GM18519 (cell line): ENCODE data around the gene TBXA2R.
"Not testable (repeated sequence)": the region's sequence is repeated elsewhere in the genome, so short reads cannot be mapped to it uniquely, and the experiment has no call there.

ENCODE experiments used
- ATAC-seq: cut with Tn5 transposase; IDR thresholded peaks from one replicate; pipeline ENCODE4 v1.9.1; 2021; ENCODE audit warnings: mild to moderate bottlenecking, moderate library complexity; ENCODE audit not compliant: unreplicated experiment, low FRiP score

TBXA2R gene

DNA sequence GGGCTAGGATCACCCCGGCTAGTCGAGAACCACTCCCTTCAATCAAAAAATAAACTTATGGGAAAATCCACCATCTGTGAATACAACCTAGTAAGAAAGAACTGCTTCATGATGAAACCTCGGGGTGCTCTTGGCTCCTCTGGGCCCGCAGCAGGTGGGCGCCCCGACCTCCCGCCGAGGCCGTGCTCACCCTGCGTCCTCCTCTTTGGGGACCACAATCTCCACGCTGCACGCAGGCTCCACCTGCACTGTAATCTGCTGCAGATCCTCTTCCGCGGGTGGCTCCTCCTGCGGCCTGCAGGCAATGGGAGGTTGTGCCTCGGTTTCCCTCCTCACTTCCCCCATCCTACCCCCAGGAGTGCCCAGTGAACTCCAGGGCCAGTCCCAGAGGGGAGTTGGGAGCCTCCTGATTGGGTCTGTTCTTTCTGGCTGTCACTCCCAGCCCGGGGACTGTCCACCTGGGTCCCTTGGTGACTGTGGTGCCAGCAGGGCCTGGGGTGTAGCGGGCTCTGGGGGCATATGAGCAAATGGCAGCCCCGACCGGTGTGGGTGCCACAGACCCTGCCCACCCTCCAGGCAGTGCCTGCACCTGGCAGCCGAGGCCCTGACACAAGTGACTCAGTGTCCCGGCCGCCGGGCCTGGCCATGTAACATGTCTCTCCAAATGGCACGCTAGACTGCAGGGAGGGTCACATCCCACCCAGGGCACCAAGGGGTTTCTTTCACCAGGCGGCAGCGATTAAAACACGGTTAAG, 35.0 kb upstream of the TBXA2R start:
- ATAC-seq = no peak

DNA sequence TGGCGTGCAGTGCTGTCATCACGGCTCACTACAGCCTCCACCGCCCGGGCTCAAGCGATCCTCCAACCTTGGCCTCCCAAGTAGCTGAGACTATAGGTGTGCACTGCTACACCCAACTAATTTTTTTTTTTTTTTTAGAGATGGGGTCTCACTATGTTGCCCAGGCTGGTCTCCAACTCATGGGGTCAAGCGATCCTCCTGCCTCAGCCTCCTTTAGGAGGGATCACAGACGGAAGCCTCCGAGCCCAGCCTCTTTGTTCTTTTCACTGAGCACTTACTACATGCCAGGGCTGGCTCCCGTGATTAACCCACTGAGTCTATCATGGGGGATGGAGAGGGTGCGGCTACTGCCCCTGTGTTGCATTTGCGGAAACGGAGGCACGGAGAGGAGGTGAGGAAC, 32.8 kb upstream of the TBXA2R start:
- ATAC-seq = no peak

DNA sequence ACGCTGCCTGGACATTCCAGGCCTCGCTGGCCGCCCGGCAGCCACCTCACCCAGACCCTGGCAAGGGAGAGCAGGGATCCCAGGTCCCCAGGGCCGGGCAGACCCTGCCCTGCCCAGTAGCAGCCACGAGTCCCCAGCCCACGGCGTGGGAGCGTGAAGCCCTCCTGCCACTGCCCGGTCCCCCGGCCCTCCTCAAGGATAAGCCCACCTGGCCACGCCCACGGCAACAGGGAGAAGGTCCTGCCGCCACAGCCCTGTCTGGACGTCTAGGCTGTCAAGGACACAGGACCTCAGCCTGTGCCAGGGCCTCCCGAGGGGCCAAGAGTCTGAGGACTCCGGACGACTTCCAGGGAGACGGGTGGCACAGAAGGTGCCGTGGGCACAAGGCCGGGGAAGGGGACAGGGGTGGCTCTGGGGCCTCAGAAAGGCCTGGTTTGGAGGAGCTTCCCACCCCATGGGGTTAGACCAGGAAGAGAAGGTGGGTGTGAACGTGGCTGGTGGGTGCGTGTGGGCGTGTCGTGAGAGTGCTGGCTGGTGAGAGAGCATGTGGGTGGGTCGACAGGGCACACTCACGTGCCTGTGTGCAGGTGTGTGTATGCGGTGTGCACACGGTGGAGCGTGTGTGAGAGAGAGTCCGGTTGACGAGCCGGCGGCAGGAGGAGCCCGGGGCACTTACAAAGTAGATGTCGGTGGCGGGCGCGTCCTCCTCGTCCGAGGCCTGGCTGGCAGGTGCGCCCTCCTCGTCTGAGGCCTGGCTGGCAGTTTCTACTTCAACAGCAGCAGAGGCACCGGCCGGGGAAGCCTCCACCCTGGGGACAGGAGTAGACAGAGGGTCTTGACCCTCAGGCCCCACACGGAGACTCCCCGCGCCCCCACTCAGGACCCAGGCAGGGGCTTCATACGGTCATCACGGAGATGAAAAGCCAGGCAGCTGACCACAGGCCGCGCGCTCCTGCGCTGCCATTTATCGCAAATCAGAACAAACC, 31.8 kb upstream of the TBXA2R start:
- no peak for ATAC-seq

DNA sequence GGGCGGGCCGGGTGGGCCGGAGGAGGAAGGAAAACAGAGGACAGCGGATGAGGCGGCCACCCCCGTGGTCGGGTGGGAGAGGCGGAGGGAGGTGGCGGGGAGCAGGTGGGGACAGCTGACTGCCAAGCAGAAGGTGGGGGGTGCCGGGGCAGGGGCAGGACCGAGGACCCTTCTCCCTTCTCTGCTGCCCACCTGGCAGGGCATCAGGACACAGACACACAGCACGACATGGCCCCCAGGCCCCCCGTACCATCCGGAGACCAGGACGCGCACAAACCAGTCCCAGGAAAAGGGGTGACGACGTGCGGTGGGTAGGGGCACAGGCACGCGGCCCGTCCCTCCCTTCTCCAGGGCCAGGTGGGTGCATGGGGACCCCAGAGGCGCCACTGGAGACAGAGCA, 30.9 kb upstream of the TBXA2R start:
- no peak for ATAC-seq

DNA sequence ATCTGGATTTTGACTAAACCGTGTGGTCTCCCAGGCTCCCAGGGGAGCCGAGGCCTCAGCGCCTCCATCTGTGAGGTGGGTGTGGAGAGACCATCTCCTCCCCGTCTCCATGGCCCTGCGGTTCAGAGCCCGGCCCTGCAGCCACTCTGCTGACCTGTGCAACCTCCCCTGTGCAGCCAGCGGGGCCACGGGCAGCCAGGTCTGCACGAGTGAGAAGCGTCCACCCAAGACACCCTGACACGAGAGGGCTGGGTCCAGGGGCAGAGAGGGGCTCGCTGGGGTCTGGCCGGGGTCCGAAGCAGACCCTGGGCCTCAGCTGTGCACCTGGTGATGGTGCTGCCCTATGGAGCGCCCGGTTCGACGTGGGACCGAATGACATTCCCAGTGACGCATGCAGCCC, 30.3 kb upstream of the TBXA2R start:
- ATAC-seq = no peak

DNA sequence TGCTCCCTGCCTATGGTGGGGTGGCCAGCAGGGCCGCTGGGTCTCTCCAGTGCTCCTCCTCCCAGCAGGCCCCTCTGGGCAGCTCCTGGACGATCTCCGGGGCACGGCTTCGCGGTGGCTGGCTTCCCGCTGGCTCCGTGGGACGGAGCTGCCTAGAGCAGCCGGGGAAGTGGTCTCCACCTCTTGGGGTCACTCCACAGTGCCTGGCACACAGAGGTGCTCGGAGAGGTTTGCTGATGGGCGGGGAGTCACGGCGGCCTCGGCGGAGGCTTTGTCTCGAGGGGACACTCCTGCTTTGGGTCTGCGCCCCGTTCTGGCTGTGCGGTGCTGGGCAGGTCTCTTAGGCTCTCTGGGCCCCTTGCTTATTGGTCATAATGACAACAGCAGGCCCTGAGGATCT, 29.8 kb upstream of the TBXA2R start:
- no peak for ATAC-seq

DNA sequence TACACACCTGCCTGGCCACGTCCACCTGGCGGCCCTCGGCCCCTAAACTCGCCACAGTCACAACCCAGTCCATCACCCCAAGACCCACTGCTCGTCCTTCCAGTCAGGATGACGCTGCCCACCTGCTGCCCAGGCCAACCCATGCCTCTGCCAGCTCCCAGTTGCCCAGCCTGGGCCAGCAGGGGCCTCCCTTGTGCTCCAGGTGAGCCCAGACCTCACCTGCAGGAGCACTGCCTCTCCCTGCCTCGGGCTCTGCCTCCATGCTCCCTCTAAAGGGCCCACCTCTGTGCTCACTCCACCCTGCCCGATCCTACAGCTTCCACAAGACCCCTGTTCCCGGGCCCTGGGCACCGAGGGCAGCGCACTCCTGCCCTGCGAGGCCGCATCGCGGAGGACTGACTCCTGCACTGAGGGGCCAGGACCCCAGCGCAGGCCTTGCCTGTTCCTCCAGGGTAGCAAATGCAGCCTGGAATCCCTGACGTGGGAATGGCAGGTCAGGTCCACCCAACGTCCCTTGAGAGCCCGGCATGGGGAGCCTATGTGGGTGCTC, 27.9 kb upstream of the TBXA2R start:
- ATAC-seq = no peak

DNA sequence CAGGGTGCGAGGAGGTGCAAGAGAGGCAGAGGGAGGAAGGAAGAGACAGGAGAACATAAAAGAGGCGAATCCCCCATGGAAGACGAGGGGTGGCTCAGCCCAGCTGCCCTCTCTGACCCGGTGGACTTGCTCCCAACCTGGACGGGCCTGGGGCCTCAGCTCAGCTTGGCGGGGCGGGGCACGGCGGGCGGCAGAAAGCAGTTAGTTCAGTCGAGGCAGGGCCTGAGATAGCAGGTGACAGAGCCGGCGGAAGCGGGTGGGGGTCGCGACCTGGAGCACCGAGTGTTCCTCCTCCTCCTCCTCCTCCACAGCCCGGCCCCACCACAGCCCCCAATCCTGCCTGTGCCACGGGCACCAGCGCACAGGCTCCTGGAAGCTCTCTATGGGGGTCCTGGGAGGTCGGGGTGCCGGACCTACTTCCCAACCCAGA, 26.9 kb upstream of the TBXA2R start:
- ATAC-seq = no peak

DNA sequence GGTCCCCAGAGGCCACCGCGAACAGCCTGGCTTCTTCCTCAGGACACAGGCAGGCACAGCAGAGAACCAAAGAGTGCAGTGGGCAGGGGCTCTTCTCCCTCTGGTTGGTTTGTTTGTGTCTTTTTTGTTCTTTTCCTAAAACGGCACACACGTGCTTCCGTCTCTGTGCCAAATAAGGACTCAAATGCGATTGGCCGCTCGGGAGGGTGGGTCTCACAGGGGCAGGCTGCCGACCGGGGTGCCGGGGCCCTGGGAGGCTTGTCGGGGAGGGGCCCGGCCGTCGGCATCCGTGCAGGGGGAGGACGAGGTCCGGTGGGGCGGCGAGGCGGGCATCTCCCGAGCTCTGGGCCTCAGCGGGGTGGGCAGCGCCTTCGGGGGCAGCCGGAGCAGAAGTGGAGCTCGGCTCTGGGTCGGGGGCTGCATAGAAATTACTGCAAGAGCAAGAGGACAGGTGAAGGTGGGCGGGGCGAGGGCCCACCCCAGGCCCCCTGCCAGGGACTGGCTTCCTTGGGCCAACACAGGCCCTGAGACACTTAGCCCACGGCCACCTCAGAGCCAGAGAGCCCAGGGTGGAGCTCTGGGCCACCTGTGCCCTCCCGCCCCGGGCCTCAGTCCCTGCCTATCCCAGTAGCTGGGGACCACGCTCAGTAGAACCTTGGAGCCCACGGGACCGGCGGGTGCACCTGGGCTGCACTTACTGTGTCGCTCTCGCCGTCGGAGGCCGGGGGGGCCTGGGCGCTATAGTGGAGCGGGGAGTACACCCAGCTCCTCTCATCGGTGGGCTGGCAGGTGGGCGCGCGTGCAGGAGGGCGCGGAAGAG, 26.3 kb upstream of the TBXA2R start:
- no peak for ATAC-seq

DNA sequence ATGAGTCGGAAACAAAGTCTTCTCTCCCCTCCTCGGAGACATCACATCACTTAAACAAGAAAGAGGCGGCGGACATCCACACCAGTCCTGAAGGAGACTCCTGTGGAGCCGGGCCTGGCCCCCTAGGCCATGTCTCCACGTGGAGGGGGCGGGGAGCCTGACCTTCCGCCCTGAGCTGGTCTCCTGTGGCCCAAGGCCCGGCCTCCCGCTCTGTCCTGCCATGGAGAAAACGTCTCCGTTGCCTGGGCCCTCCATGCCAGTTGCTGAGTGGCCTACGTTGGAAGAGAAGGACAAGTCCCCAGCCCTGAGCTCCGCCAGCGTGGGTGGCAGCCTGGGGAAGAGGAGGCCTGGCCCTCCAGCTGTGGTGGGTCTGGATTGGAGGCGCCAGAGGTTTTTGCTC, 25.4 kb upstream of the TBXA2R start:
- ATAC-seq = no peak

DNA sequence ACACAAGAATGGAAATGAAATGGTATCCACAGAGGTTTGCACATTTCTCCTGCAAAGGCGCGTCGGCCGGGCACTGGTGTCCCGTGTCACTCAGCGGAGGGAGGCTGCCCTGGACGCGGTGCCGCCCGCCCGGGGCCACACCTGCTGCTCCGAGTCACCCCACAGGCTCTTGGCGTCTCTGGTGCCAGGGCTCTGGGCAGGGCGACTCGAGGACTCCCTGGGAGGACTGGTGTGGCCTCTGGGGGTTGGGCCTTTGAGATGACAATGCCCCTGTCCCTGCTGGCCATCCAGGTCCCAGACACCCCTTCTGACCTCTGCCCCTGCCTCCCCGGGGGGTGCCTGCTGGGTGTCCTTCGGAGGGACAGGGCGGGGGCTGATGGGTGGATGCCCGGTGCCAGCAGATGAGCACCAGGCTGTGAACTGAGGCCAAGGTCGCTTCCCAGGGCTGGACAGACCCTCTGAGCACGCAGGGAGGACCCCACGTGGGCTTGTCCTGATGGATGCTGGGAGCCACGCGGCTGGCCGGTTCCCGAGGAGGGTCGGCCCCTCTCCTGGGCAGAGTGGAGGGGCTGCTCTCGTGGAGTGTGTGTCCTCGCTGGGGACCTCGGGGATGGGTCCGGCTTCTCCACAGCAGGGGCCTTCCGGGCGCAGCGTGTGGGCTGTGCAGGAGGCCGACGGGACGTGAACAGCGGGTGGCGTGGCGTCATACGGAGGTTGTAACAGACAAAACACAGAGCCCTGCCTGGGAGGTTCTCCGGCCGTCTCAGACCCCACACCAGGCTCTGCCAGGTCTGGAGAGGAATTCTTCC, 24.6 kb upstream of the TBXA2R start:
- ATAC-seq = no peak

DNA sequence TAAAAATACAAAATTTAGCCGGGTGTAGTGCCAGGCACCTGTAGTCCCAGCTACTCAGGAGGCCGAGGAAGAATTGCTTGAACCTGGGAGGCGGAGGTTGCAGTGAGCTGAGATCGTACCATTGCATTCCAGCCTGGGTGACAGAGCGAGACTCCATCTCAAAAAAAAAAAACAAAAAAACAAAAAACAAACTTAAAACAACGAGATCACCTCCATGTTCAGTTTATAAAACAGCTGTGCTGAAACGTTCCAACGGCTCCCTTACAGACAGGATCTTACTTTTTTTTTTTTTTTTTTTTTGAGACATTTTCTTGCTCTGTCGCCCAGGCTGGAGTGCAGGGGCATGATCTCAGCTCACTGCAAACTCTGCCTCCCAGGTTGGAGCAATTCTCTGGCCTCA, 22.1 kb upstream of the TBXA2R start:
- ATAC-seq = not testable (repeated sequence)

DNA sequence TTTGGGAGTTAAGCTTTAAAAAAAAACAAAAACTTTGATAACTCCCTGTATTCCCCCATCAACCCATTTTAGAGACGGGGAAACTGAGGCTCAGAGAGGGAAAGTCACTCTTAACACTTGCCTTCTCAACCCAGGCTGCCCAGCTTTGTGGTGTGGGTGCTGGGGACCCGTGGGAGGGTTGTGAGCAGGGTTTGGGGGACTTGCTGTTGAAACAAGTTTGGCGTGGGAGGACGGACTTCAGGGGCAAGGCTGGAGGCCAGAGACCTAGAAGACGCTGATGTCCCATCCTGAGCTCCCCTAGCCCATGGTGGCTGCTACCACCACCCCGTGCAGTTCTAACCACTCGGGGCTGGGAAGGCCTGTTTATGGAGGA, 20.7 kb upstream of the TBXA2R start:
- ATAC-seq = no peak

DNA sequence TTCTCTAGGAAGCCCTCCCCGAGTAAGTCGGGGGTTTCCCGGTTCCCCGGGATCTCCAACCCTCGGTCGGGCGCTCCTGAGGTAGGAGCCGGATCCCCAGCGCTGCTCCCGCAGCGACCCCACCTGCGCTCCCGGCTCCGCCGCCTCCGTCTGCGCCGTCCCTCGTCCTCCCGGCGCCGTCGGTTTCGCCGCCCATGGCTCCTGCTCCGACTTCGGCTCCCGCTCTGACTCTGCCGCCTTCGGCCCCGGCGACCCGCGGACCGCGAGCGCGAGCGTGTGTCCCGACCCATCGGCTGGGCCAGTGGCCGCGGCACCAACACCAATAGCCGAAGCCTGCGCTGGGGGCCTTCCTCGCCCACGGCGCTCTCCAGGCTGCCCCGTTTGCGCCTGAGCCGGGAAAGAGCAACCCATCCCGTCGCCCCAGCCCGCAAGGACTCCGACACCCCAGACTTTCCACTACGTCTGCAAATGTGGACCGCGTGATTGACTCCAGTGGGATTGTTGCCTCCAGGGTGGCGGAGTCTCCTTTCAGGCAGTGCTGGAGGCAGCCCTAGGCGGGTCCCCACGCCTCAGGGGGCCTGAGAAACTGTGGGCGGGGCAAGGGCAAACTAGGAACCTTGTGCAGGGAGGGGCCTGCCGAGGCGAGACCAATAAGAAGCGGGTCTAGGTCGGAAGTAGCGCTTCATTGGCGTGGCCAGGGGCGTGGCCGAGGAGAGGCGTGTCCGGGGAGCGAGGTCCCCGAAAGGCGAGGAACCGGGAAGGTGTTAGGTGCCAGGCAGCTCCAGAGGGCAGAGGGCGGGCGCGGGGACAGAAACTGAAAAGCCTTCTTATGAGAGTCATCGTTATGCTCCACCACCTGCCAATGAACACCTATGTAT, 20.0 kb upstream of the TBXA2R start, which contains the start of gene CACTIN:
CACTIN (minus strand) TSS at position 318 of the 878 bp plus-strand sequence; CDS start at position 290, 28 bp downstream.
- peak; percentile 47 for ATAC-seq

DNA sequence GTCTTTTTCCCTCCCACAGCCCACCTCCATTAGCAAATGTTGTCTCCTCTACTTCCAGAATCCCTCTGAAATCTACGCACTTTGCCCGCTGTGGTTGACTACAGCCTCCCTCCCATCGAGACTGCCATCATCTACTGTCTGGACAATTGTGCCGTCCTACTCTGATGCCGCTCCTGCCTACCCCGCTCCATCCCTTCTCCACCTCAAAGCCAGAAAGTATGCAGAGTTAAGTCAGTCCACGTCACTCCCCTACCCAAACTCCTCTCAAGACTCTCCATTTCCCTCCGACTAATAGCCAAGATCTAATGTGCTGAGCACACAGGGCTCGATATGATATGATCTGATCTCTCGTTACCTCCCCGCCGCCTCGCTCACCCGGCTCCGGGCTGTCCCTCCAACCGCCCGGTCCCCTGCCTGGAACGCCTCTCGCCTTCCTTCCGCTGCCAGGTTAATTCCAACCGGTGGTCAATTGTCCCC, 19.4 kb upstream of the TBXA2R start:
- ATAC-seq = no peak

DNA sequence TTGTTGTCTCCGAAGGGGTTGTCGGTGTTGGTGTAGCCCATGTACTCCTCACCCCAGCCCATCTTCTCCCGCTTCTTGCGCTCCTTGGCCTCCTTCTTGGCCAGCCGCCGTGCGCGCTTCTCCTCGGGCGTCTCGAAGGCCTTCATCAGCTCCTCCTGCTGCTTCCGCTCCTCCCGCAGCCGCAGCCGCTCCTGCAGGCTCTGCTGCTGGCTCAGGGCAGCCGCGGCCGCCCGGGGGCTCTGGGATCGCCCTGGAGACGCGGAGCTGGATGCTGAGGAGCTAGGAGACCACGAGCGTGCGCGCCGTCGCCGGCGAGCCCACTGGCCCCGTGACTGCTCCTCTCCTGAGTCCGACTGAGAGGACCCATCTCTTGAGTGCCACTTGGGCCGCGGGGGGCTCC, 17.0 kb upstream of the TBXA2R start:
- no peak for ATAC-seq

DNA sequence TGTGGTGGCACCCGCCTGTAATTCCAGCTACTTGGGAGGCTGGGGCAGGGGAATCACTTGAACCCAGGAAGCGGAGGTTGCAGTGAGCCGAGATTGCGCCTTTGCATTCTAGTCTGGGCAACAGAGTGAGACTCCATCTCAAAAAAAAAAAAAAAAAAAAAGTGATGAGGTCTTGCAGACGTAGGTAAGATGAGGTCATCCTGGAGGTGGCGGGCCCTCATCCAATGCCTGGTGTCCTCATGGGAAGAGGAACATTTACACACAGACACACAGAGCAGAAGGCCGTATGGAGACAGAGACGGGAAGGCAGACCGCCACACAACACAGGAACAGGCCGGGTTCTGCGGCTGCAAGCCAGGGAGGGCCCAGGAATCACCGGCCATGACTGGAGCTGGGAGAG, 15.5 kb upstream of the TBXA2R start:
- ATAC-seq = no peak

DNA sequence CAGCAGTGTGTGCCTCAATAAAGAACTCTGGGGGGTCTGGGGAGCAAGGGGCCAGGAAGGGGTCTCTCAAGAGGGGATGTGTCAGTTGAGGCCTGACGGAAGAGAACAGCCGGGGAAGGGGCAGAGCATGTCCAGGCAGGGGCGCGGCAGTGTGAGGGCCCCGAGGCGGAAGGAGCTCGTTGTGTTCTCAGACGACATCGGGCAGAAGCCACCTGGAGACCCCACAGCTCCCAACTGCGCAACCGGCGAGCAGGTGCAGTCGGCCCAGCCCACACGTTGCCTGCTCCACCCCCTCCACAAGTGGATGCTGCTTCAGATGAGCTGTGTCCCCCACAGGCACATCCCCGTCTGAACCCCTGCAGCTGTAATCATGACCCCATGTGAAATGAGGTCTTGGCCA, 15.0 kb upstream of the TBXA2R start:
- ATAC-seq = no peak
